H9 (cell line): ENCODE measurements around the gene CAPNS1. TPM values are rescaled to one million over a fixed set of nuclear protein-coding genes. Genes with fewer than 3 reads are reported as not detected.

Source experiments
- DNase-seq: peaks from one replicate; pipeline ENCODE4 v3.0.0-alpha.2; 2017
- H2AFZ ChIP-seq: one replicate; pipeline ENCODE4 v1.6.1; 2013; ENCODE audit warnings: mild to moderate bottlenecking, low read length, control low read depth, moderate library complexity
- H2AK5ac ChIP-seq: 2 replicates; pipeline ENCODE4 v1.6.1; 2013; ENCODE audit warnings: low read length, control low read depth, mixed read lengths; ENCODE audit not compliant: insufficient read length
- H2BK120ac ChIP-seq: one replicate; pipeline ENCODE4 v1.6.1; 2013; ENCODE audit warnings: low read depth, mild to moderate bottlenecking, low read length, control low read depth, inconsistent platforms; ENCODE audit not compliant: poor library complexity, severe bottlenecking
- H2BK12ac ChIP-seq: 2 replicates; pipeline ENCODE4 v1.6.1; 2013; ENCODE audit warnings: low read length, control low read depth, mixed read lengths, low read depth; ENCODE audit not compliant: insufficient read length
- H2BK15ac ChIP-seq: 2 replicates; pipeline ENCODE4 v1.6.1; 2013; ENCODE audit warnings: low read depth, low read length, control low read depth
- H2BK20ac ChIP-seq: one replicate; pipeline ENCODE4 v1.6.1; 2013; ENCODE audit warnings: low read depth, mild to moderate bottlenecking, low read length, control low read depth, inconsistent platforms; ENCODE audit not compliant: poor library complexity, severe bottlenecking
- H2BK5ac ChIP-seq: 2 replicates; pipeline ENCODE4 v1.6.1; 2013; ENCODE audit warnings: low read length, control low read depth, mixed read lengths; ENCODE audit not compliant: insufficient read length
- H3K14ac ChIP-seq: 2 replicates; pipeline ENCODE4 v1.6.1; 2013; ENCODE audit warnings: low read length, control low read depth; ENCODE audit not compliant: insufficient read depth
- H3K18ac ChIP-seq: 2 replicates; pipeline ENCODE4 v1.6.1; 2013; ENCODE audit warnings: low read depth, mild to moderate bottlenecking, mixed read lengths, low read length, control low read depth; ENCODE audit not compliant: insufficient read length
- H3K23ac ChIP-seq: 2 replicates; pipeline ENCODE4 v1.6.1; 2013; ENCODE audit warnings: low read length, control low read depth, mixed read lengths, low read depth; ENCODE audit not compliant: insufficient read length
- H3K23me2 ChIP-seq: 2 replicates; pipeline ENCODE4 v1.6.1; 2013; ENCODE audit warnings: low read depth, mild to moderate bottlenecking, mixed read lengths, low read length, control low read depth; ENCODE audit not compliant: insufficient read length, poor library complexity, severe bottlenecking
- H3K27ac ChIP-seq: 2 replicates; pipeline ENCODE4 v1.5.1; 2013; ENCODE audit warnings: low read length, control low read depth, mixed read lengths, low read depth; ENCODE audit not compliant: insufficient read length
- H3K27me3 ChIP-seq: 2 replicates; pipeline ENCODE4 v1.6.1; 2013; ENCODE audit warnings: low read length, control low read depth, inconsistent platforms; ENCODE audit not compliant: insufficient read depth
- H3K4ac ChIP-seq: 2 replicates; pipeline ENCODE4 v1.6.1; 2013; ENCODE audit warnings: low read depth, mild to moderate bottlenecking, control low read depth, inconsistent platforms, low read length, moderate library complexity
- H3K4me1 ChIP-seq: 2 replicates; pipeline ENCODE4 v1.6.1; 2013; ENCODE audit warnings: low read length, control low read depth, inconsistent platforms; ENCODE audit not compliant: insufficient read depth
- H3K4me2 ChIP-seq: 2 replicates; pipeline ENCODE4 v1.6.1; 2013; ENCODE audit warnings: low read length, control low read depth, mixed read lengths; ENCODE audit not compliant: insufficient read length, insufficient read depth
- H3K56ac ChIP-seq: 2 replicates; pipeline ENCODE4 v1.6.1; 2013; ENCODE audit warnings: low read depth, mild to moderate bottlenecking, mixed read lengths, low read length, control low read depth; ENCODE audit not compliant: insufficient read length
- H3K79me1 ChIP-seq: 2 replicates; pipeline ENCODE4 v1.6.1; 2013; ENCODE audit warnings: low read depth, mild to moderate bottlenecking, moderate library complexity, low read length, control low read depth, inconsistent platforms; ENCODE audit not compliant: insufficient read depth, poor library complexity, severe bottlenecking
- H3K79me2 ChIP-seq: 2 replicates; pipeline ENCODE4 v1.6.1; 2013; ENCODE audit warnings: low read length, control low read depth, inconsistent platforms; ENCODE audit not compliant: insufficient read depth
- H3K9ac ChIP-seq: 2 replicates; pipeline ENCODE4 v1.6.1; 2013; ENCODE audit warnings: low read length, control low read depth, mixed read lengths; ENCODE audit not compliant: insufficient read length; ENCODE audit errors: extremely low read depth
- H3K9me3 ChIP-seq: one replicate; pipeline ENCODE4 v1.6.1; 2013; ENCODE audit warnings: low read depth, low read length, inconsistent platforms; ENCODE audit not compliant: control insufficient read depth
- H3T11ph ChIP-seq: one replicate; pipeline ENCODE4 v1.6.1; 2013; ENCODE audit warnings: mild to moderate bottlenecking, low read length, control low read depth, inconsistent platforms
- H4K20me1 ChIP-seq: one replicate; pipeline ENCODE4 v1.6.1; 2013; ENCODE audit not compliant: control insufficient read depth, insufficient read length, insufficient read depth
- H4K5ac ChIP-seq: 2 replicates; pipeline ENCODE4 v1.6.1; 2013; ENCODE audit warnings: low read depth, mild to moderate bottlenecking, mixed read lengths, low read length, control low read depth; ENCODE audit not compliant: insufficient read length
- H4K8ac ChIP-seq: replicated peaks from 2 replicates; pipeline ENCODE4 v1.6.1; 2013; ENCODE audit warnings: low read length, control low read depth, mixed read lengths, low read depth; ENCODE audit not compliant: insufficient read length
- H4K91ac ChIP-seq: 2 replicates; pipeline ENCODE4 v1.6.1; 2013; ENCODE audit warnings: low read depth, mild to moderate bottlenecking, moderate library complexity, mixed read lengths, low read length, control low read depth; ENCODE audit not compliant: insufficient read length
- H3K27ac Mint-ChIP-seq, 3 experiments: 2 replicates in 2 of 3; 3 replicates in 1 of 3; pipeline ENCODE4 v1.8.0; 2020 to 2021; ENCODE audit warnings: mixed read lengths in 3 of 3, mild to moderate bottlenecking in 1 of 3, moderate library complexity in 1 of 3
- H3K27me3 Mint-ChIP-seq: 2 replicates; pipeline ENCODE4 v1.8.0; 2021; ENCODE audit warnings: low read depth, mild to moderate bottlenecking, moderate library complexity, mixed read lengths
- H3K36me3 Mint-ChIP-seq, 3 experiments: 2 replicates in 2 of 3; 3 replicates in 1 of 3; pipeline ENCODE4 v1.8.0; 2020 to 2021; ENCODE audit warnings: low read depth in 3 of 3, mixed read lengths in 3 of 3; ENCODE audit not compliant: insufficient read depth in 1 of 3
- H3K4me1 Mint-ChIP-seq, 2 experiments: 2 replicates each; pipeline ENCODE4 v1.8.0; 2020; ENCODE audit warnings: mixed read lengths in 2 of 2
- H3K4me3 Mint-ChIP-seq, 2 experiments: 2 replicates in 1 of 2; 3 replicates in 1 of 2; pipeline ENCODE4 v1.8.0; 2020 to 2021; ENCODE audit warnings: mild to moderate bottlenecking in 2 of 2, mixed read lengths in 2 of 2, moderate library complexity in 1 of 2
- H3K9me3 Mint-ChIP-seq, 2 experiments: 2 replicates in 1 of 2; 3 replicates in 1 of 2; pipeline ENCODE4 v1.8.0; 2020; ENCODE audit warnings: mild to moderate bottlenecking in 2 of 2, mixed read lengths in 2 of 2, moderate library complexity in 1 of 2
- CTCF ChIP-seq: fragments of 200-600 bp; sonication (generic); conservative IDR thresholded peaks from 3 replicates; pipeline ENCODE4 v1.8.0; 2021; ENCODE audit warnings: antibody characterized with exemption, mild to moderate bottlenecking
- WGBS: extraction: QIAGEN DNeasy Blood & Tissue Kit; methylation state at CpG from one replicate; pipeline ENCODE4 v1.1.7; 2013; ENCODE audit warnings: missing lambda C conversion rate, low lambda C conversion rate, mixed read lengths; ENCODE audit not compliant: insufficient read length; ENCODE audit errors: extremely low coverage; 5-methylcytosine and 5-hydroxymethylcytosine counted together
- total RNA-seq: library from RNA; stranded (reverse); gene quantifications from 2 replicates; pipeline ENCODE4 v1.2.1, GENCODE V29; 2021

The CAPNS1 gene
- total RNA-seq, 1 experiment from 2014 or later, result 399 TPM

- peaks cover 31 to 79% (median 68%) of the 10 kb centered on the region in 3 experiments for H3K36me3 Mint-ChIP-seq
- no peaks in the 10 kb centered on the region for H3K4me1 Mint-ChIP-seq
- no peaks in the 10 kb centered on the region; the same call in 1 of the 2 replicates for H3K27me3 Mint-ChIP-seq
Measured at GRCh38 chr19:36101550-36102327, 38.1 kb upstream of the CAPNS1 start.

More at GRCh38 chr19:36101550-36102327, 38.1 kb upstream of the CAPNS1 start:
- no peak overlapping the region for H3K9ac ChIP-seq
- H3K56ac ChIP-seq, result no peak overlapping the region
- H3K23ac ChIP-seq, result no peak overlapping the region
- no peaks in the 10 kb centered on the region for H3K23me2 ChIP-seq
- DNase-seq, result no peak
- no peak overlapping the region for H3K14ac ChIP-seq
- no peaks in the 10 kb centered on the region for H3K79me1 ChIP-seq
- H3K18ac ChIP-seq, result no peak overlapping the region
- H3K4me2 ChIP-seq, result no peak overlapping the region
- H3K4ac ChIP-seq, result no peak overlapping the region
- H4K20me1 ChIP-seq, result no peaks in the 10 kb centered on the region
- Mint-ChIP-seq H3K4me3 (no peak overlapping the region), H3K27ac (no peak overlapping the region), H3K9me3 (no peaks in the 10 kb centered on the region)
- TF ChIP-seq CTCF, result no peak
- H2AFZ ChIP-seq, result no peak overlapping the region
- no peaks in the 10 kb centered on the region for H3K79me2 ChIP-seq
- H4K8ac ChIP-seq, result no peak overlapping the region
- no peak overlapping the region for H3T11ph ChIP-seq
- no CpG with 5 or more reads among the region's 27 CpGs for WGBS
- no peaks in the 10 kb centered on the region for H3K27me3 ChIP-seq
- H3K9me3 ChIP-seq, result no peaks in the 10 kb centered on the region
- no peak overlapping the region for H2BK20ac ChIP-seq
- no peak overlapping the region for H2BK120ac ChIP-seq
- H4K91ac ChIP-seq, result no peak overlapping the region
- H3K4me1 ChIP-seq, result no peaks in the 10 kb centered on the region
- no peak overlapping the region for H2BK12ac ChIP-seq
- H4K5ac ChIP-seq, result no peak overlapping the region
- no peak overlapping the region for H2BK15ac ChIP-seq
- H2BK5ac ChIP-seq, result no peak overlapping the region
- no peak overlapping the region for H3K27ac ChIP-seq
- H2AK5ac ChIP-seq, result no peak overlapping the region
